IPS-18a (cell line): ENCODE data around the gene OR10H1.
"Not testable (repeated sequence)": the region's sequence is repeated elsewhere in the genome, so short reads cannot be mapped to it uniquely, and the experiment has no call there.

Source experiments
- H3K27ac ChIP-seq: one replicate; pipeline ENCODE4 v1.5.1; 2013; ENCODE audit warnings: low read length
- H3K27me3 ChIP-seq: one replicate; pipeline ENCODE4 v1.6.1; 2013; ENCODE audit warnings: mild to moderate bottlenecking, low read length; ENCODE audit not compliant: control insufficient read depth, insufficient read depth
- H3K36me3 ChIP-seq: one replicate; pipeline ENCODE4 v1.6.1; 2013; ENCODE audit warnings: low read depth, low read length; ENCODE audit not compliant: control insufficient read depth
- H3K4me1 ChIP-seq: one replicate; pipeline ENCODE4 v1.6.1; 2013; ENCODE audit warnings: low read depth, low read length; ENCODE audit not compliant: control insufficient read depth
- H3K4me3 ChIP-seq: one replicate; pipeline ENCODE4 v1.5.1; 2013; ENCODE audit warnings: low read length
- H3K9ac ChIP-seq: one replicate; pipeline ENCODE4 v1.6.1; 2013; ENCODE audit warnings: mild to moderate bottlenecking, low read length, moderate library complexity
- H3K9me3 ChIP-seq: one replicate; pipeline ENCODE4 v1.6.1; 2013; ENCODE audit warnings: low read depth, low read length; ENCODE audit not compliant: control insufficient read depth

OR10H1 gene

GRCh38 chr19:15782896-15783295 lies 32.6 kb downstream of the OR10H1 start:
- H3K9me3 ChIP-seq = peaks cover 34% of the 10 kb centered on the region
- H3K27me3 ChIP-seq, H3K4me1 ChIP-seq, H3K36me3 ChIP-seq, H3K9ac ChIP-seq, H3K27ac ChIP-seq, H3K4me3 ChIP-seq: not testable (repeated sequence)

GRCh38 chr19:15782211-15782610 lies 33.3 kb downstream of the OR10H1 start:
- Histone ChIP-seq H3K36me3 (no peaks in the 10 kb centered on the region), H3K4me1 (no peaks in the 10 kb centered on the region), H3K9me3 (peaks cover 34% of the 10 kb centered on the region), H3K27ac (no peak overlapping the region), H3K27me3 (no peaks in the 10 kb centered on the region), H3K4me3 (no peak overlapping the region), H3K9ac (no peak overlapping the region)

GRCh38 chr19:15781661-15782060 lies 33.8 kb downstream of the OR10H1 start:
- peaks cover 34% of the 10 kb centered on the region for H3K9me3 ChIP-seq

GRCh38 chr19:15780610-15781418 lies 34.6 kb downstream of the OR10H1 start:
- Histone ChIP-seq H3K27me3 (no peaks in the 10 kb centered on the region), H3K4me3 (no peak overlapping the region), H3K9ac (no peak overlapping the region), H3K4me1 (no peaks in the 10 kb centered on the region), H3K27ac (no peak overlapping the region), H3K36me3 (no peaks in the 10 kb centered on the region), H3K9me3 (peaks cover 40% of the 10 kb centered on the region)

More at GRCh38 chr19:15781661-15782060, 33.8 kb downstream of the OR10H1 start:
- H3K4me1 ChIP-seq = no peaks in the 10 kb centered on the region
- no peak overlapping the region for H3K4me3 ChIP-seq
- no peak overlapping the region for H3K27ac ChIP-seq
- no peak overlapping the region for H3K9ac ChIP-seq
- H3K27me3 ChIP-seq = no peaks in the 10 kb centered on the region
- no peaks in the 10 kb centered on the region for H3K36me3 ChIP-seq

- peaks cover 49% of the 10 kb centered on the region for H3K9me3 ChIP-seq
- H3K27me3 ChIP-seq = no peaks in the 10 kb centered on the region
- H3K36me3 ChIP-seq = no peaks in the 10 kb centered on the region
- H3K9ac ChIP-seq = no peak overlapping the region
- H3K4me1 ChIP-seq = no peaks in the 10 kb centered on the region
- H3K4me3 ChIP-seq = no peak overlapping the region
- no peak overlapping the region for H3K27ac ChIP-seq
Observed at GRCh38 chr19:15779756-15780476, 35.5 kb downstream of the OR10H1 start.

- Histone ChIP-seq H3K36me3 (no peaks in the 10 kb centered on the region), H3K4me3 (no peak overlapping the region), H3K9ac (no peak overlapping the region), H3K27me3 (no peaks in the 10 kb centered on the region), H3K4me1 (no peaks in the 10 kb centered on the region), H3K27ac (no peak overlapping the region), H3K9me3 (peaks cover 62% of the 10 kb centered on the region)
Observed at GRCh38 chr19:15776991-15777970, 38.2 kb downstream of the OR10H1 start.

- peaks cover 62% of the 10 kb centered on the region for H3K9me3 ChIP-seq
- H3K4me1 ChIP-seq = no peaks in the 10 kb centered on the region
- H3K4me3 ChIP-seq = no peak overlapping the region
- H3K9ac ChIP-seq = no peak overlapping the region
- H3K36me3 ChIP-seq = no peaks in the 10 kb centered on the region
- no peaks in the 10 kb centered on the region for H3K27me3 ChIP-seq
- no peak overlapping the region for H3K27ac ChIP-seq
Observed at GRCh38 chr19:15776264-15776663, 39.2 kb downstream of the OR10H1 start.

DNA sequence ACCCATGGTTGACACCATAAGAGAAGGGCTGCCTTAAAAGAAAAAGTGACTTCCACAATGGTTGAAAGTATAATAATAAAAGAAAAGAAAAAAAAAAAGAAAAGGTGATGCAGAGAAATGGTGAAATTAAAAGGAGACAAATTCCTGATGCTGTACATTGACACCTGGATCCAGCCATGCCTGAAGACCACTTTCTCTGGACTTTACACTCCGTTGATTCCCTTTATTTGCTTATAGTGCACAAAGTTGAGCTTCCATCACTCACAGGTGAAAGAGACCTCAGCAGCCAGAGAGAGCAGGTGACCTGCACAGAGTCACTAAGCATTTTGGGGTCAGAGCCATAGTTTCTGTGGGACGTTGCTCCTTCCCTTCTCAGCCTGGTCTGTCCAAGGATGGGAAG lies 40.2 kb downstream of the OR10H1 start:
- Histone ChIP-seq H3K9me3 (peaks cover 67% of the 10 kb centered on the region), H3K9ac (no peak overlapping the region), H3K4me3 (no peak overlapping the region)

DNA sequence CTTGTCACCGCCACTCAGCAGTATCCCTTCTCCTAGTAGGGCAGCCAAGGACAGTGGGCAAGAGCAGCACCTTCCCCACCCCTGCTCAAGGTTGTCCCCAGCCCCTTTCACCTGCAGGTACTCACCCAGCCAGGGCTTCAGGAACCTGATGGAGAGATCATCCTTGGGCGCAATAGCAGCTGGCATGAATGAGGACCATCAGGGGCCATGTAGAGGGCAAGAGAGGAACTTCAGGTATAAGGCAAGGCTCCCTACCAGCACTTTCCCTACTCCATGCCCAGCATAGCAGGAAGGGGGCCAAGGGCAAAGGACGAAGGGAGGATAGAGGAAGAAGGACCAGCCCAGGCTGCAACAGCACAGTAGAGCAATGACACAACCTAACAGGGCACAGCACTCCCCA lies 41.3 kb downstream of the OR10H1 start:
- not testable (repeated sequence) for H3K36me3 ChIP-seq, H3K27ac ChIP-seq, H3K4me1 ChIP-seq, H3K9ac ChIP-seq, H3K27me3 ChIP-seq, H3K4me3 ChIP-seq
- peaks cover 76% of the 10 kb centered on the region for H3K9me3 ChIP-seq

More for the DNA sequence above, 40.2 kb downstream of the OR10H1 start:
- Histone ChIP-seq H3K27ac (no peak overlapping the region), H3K36me3 (no peaks in the 10 kb centered on the region), H3K4me1 (no peaks in the 10 kb centered on the region), H3K27me3 (no peaks in the 10 kb centered on the region)

- Histone ChIP-seq H3K9ac (no peak overlapping the region), H3K9me3 (peaks cover 80% of the 10 kb centered on the region), H3K27ac (no peak overlapping the region), H3K27me3 (no peaks in the 10 kb centered on the region), H3K36me3 (no peaks in the 10 kb centered on the region), H3K4me3 (no peak overlapping the region), H3K4me1 (no peaks in the 10 kb centered on the region)
Observed at GRCh38 chr19:15769586-15769985, 45.9 kb downstream of the OR10H1 start.

GRCh38 chr19:15759962-15760565 lies 55.4 kb downstream of the OR10H1 start:
- H3K9me3 ChIP-seq = peaks cover 78% of the 10 kb centered on the region
- H3K36me3 ChIP-seq = no peaks in the 10 kb centered on the region
- H3K4me3 ChIP-seq = no peak overlapping the region
- no peak overlapping the region for H3K9ac ChIP-seq
- no peak overlapping the region for H3K27ac ChIP-seq
- H3K27me3 ChIP-seq = no peaks in the 10 kb centered on the region
- no peaks in the 10 kb centered on the region for H3K4me1 ChIP-seq
